H9 (cell line): ENCODE results near the gene SALL3. TPM values are rescaled to one million over a fixed set of nuclear protein-coding genes. Genes with fewer than 3 reads are reported as not detected.

ENCODE experiments used
- DNase-seq: peaks from one replicate; pipeline ENCODE4 v3.0.0-alpha.2; 2017
- H2AFZ ChIP-seq: one replicate; pipeline ENCODE4 v1.6.1; 2013; ENCODE audit warnings: mild to moderate bottlenecking, low read length, control low read depth, moderate library complexity
- H2AK5ac ChIP-seq: 2 replicates; pipeline ENCODE4 v1.6.1; 2013; ENCODE audit warnings: low read length, control low read depth, mixed read lengths; ENCODE audit not compliant: insufficient read length
- H2BK120ac ChIP-seq: one replicate; pipeline ENCODE4 v1.6.1; 2013; ENCODE audit warnings: low read depth, mild to moderate bottlenecking, low read length, control low read depth, inconsistent platforms; ENCODE audit not compliant: poor library complexity, severe bottlenecking
- H2BK12ac ChIP-seq: 2 replicates; pipeline ENCODE4 v1.6.1; 2013; ENCODE audit warnings: low read length, control low read depth, mixed read lengths, low read depth; ENCODE audit not compliant: insufficient read length
- H2BK15ac ChIP-seq: 2 replicates; pipeline ENCODE4 v1.6.1; 2013; ENCODE audit warnings: low read depth, low read length, control low read depth
- H2BK20ac ChIP-seq: one replicate; pipeline ENCODE4 v1.6.1; 2013; ENCODE audit warnings: low read depth, mild to moderate bottlenecking, low read length, control low read depth, inconsistent platforms; ENCODE audit not compliant: poor library complexity, severe bottlenecking
- H2BK5ac ChIP-seq: 2 replicates; pipeline ENCODE4 v1.6.1; 2013; ENCODE audit warnings: low read length, control low read depth, mixed read lengths; ENCODE audit not compliant: insufficient read length
- H3K14ac ChIP-seq: 2 replicates; pipeline ENCODE4 v1.6.1; 2013; ENCODE audit warnings: low read length, control low read depth; ENCODE audit not compliant: insufficient read depth
- H3K18ac ChIP-seq: 2 replicates; pipeline ENCODE4 v1.6.1; 2013; ENCODE audit warnings: low read depth, mild to moderate bottlenecking, mixed read lengths, low read length, control low read depth; ENCODE audit not compliant: insufficient read length
- H3K23ac ChIP-seq: 2 replicates; pipeline ENCODE4 v1.6.1; 2013; ENCODE audit warnings: low read length, control low read depth, mixed read lengths, low read depth; ENCODE audit not compliant: insufficient read length
- H3K23me2 ChIP-seq: 2 replicates; pipeline ENCODE4 v1.6.1; 2013; ENCODE audit warnings: low read depth, mild to moderate bottlenecking, mixed read lengths, low read length, control low read depth; ENCODE audit not compliant: insufficient read length, poor library complexity, severe bottlenecking
- H3K27ac ChIP-seq: 2 replicates; pipeline ENCODE4 v1.5.1; 2013; ENCODE audit warnings: low read length, control low read depth, mixed read lengths, low read depth; ENCODE audit not compliant: insufficient read length
- H3K27me3 ChIP-seq: 2 replicates; pipeline ENCODE4 v1.6.1; 2013; ENCODE audit warnings: low read length, control low read depth, inconsistent platforms; ENCODE audit not compliant: insufficient read depth
- H3K4ac ChIP-seq: 2 replicates; pipeline ENCODE4 v1.6.1; 2013; ENCODE audit warnings: low read depth, mild to moderate bottlenecking, control low read depth, inconsistent platforms, low read length, moderate library complexity
- H3K4me1 ChIP-seq: 2 replicates; pipeline ENCODE4 v1.6.1; 2013; ENCODE audit warnings: low read length, control low read depth, inconsistent platforms; ENCODE audit not compliant: insufficient read depth
- H3K4me2 ChIP-seq: 2 replicates; pipeline ENCODE4 v1.6.1; 2013; ENCODE audit warnings: low read length, control low read depth, mixed read lengths; ENCODE audit not compliant: insufficient read length, insufficient read depth
- H3K56ac ChIP-seq: 2 replicates; pipeline ENCODE4 v1.6.1; 2013; ENCODE audit warnings: low read depth, mild to moderate bottlenecking, mixed read lengths, low read length, control low read depth; ENCODE audit not compliant: insufficient read length
- H3K79me1 ChIP-seq: 2 replicates; pipeline ENCODE4 v1.6.1; 2013; ENCODE audit warnings: low read depth, mild to moderate bottlenecking, moderate library complexity, low read length, control low read depth, inconsistent platforms; ENCODE audit not compliant: insufficient read depth, poor library complexity, severe bottlenecking
- H3K79me2 ChIP-seq: 2 replicates; pipeline ENCODE4 v1.6.1; 2013; ENCODE audit warnings: low read length, control low read depth, inconsistent platforms; ENCODE audit not compliant: insufficient read depth
- H3K9ac ChIP-seq: 2 replicates; pipeline ENCODE4 v1.6.1; 2013; ENCODE audit warnings: low read length, control low read depth, mixed read lengths; ENCODE audit not compliant: insufficient read length; ENCODE audit errors: extremely low read depth
- H3K9me3 ChIP-seq: one replicate; pipeline ENCODE4 v1.6.1; 2013; ENCODE audit warnings: low read depth, low read length, inconsistent platforms; ENCODE audit not compliant: control insufficient read depth
- H3T11ph ChIP-seq: one replicate; pipeline ENCODE4 v1.6.1; 2013; ENCODE audit warnings: mild to moderate bottlenecking, low read length, control low read depth, inconsistent platforms
- H4K20me1 ChIP-seq: one replicate; pipeline ENCODE4 v1.6.1; 2013; ENCODE audit not compliant: control insufficient read depth, insufficient read length, insufficient read depth
- H4K5ac ChIP-seq: 2 replicates; pipeline ENCODE4 v1.6.1; 2013; ENCODE audit warnings: low read depth, mild to moderate bottlenecking, mixed read lengths, low read length, control low read depth; ENCODE audit not compliant: insufficient read length
- H4K8ac ChIP-seq: replicated peaks from 2 replicates; pipeline ENCODE4 v1.6.1; 2013; ENCODE audit warnings: low read length, control low read depth, mixed read lengths, low read depth; ENCODE audit not compliant: insufficient read length
- H4K91ac ChIP-seq: 2 replicates; pipeline ENCODE4 v1.6.1; 2013; ENCODE audit warnings: low read depth, mild to moderate bottlenecking, moderate library complexity, mixed read lengths, low read length, control low read depth; ENCODE audit not compliant: insufficient read length
- H3K27ac Mint-ChIP-seq, 3 experiments: 2 replicates in 2 of 3; 3 replicates in 1 of 3; pipeline ENCODE4 v1.8.0; 2020 to 2021; ENCODE audit warnings: mixed read lengths in 3 of 3, mild to moderate bottlenecking in 1 of 3, moderate library complexity in 1 of 3
- H3K27me3 Mint-ChIP-seq: 2 replicates; pipeline ENCODE4 v1.8.0; 2021; ENCODE audit warnings: low read depth, mild to moderate bottlenecking, moderate library complexity, mixed read lengths
- H3K36me3 Mint-ChIP-seq, 3 experiments: 2 replicates in 2 of 3; 3 replicates in 1 of 3; pipeline ENCODE4 v1.8.0; 2020 to 2021; ENCODE audit warnings: low read depth in 3 of 3, mixed read lengths in 3 of 3; ENCODE audit not compliant: insufficient read depth in 1 of 3
- H3K4me1 Mint-ChIP-seq, 2 experiments: 2 replicates each; pipeline ENCODE4 v1.8.0; 2020; ENCODE audit warnings: mixed read lengths in 2 of 2
- H3K4me3 Mint-ChIP-seq, 2 experiments: 2 replicates in 1 of 2; 3 replicates in 1 of 2; pipeline ENCODE4 v1.8.0; 2020 to 2021; ENCODE audit warnings: mild to moderate bottlenecking in 2 of 2, mixed read lengths in 2 of 2, moderate library complexity in 1 of 2
- H3K9me3 Mint-ChIP-seq, 2 experiments: 2 replicates in 1 of 2; 3 replicates in 1 of 2; pipeline ENCODE4 v1.8.0; 2020; ENCODE audit warnings: mild to moderate bottlenecking in 2 of 2, mixed read lengths in 2 of 2, moderate library complexity in 1 of 2
- CTCF ChIP-seq: fragments of 200-600 bp; sonication (generic); conservative IDR thresholded peaks from 3 replicates; pipeline ENCODE4 v1.8.0; 2021; ENCODE audit warnings: antibody characterized with exemption, mild to moderate bottlenecking
- WGBS: extraction: QIAGEN DNeasy Blood & Tissue Kit; methylation state at CpG from one replicate; pipeline ENCODE4 v1.1.7; 2013; ENCODE audit warnings: missing lambda C conversion rate, low lambda C conversion rate, mixed read lengths; ENCODE audit not compliant: insufficient read length; ENCODE audit errors: extremely low coverage; 5-methylcytosine and 5-hydroxymethylcytosine counted together
- total RNA-seq: library from RNA; stranded (reverse); gene quantifications from 2 replicates; pipeline ENCODE4 v1.2.1, GENCODE V29; 2021

SALL3 gene
- total RNA-seq, 1 experiment from 2014 or later, result 52.4 TPM

GRCh38 chr18:78981394-78981831, 1.8 kb downstream of the SALL3 start:
- no peaks in the 10 kb centered on the region for H3K79me1 ChIP-seq
- Mint-ChIP-seq H3K36me3 (peaks cover 0 to 4% (median 3%) of the 10 kb centered on the region in 3 experiments; a peak in 3 of 7 replicates), H3K27me3 (peaks cover 41% of the 10 kb centered on the region), H3K27ac (peak overlapping the region; percentile 72 to 96 (median 94)), H3K4me1 (peaks cover 59 to 68% of the 10 kb centered on the region in 2 experiments), H3K4me3 (peak overlapping the region; percentile 77 to 92), H3K9me3 (no peaks in the 10 kb centered on the region; a peak in 1 of 5 replicates)
- H2AFZ ChIP-seq, result no peak overlapping the region
- H3K56ac ChIP-seq, result no peak overlapping the region
- H2BK5ac ChIP-seq, result no peak overlapping the region
- H2BK120ac ChIP-seq, result no peak overlapping the region
- peak overlapping the region; percentile 40 for H3K18ac ChIP-seq
- no CpG with 5 or more reads among the region's 13 CpGs for WGBS
- H3T11ph ChIP-seq, result no peak overlapping the region
- peaks cover 41% of the 10 kb centered on the region for H3K23me2 ChIP-seq
- DNase-seq, result no peak
- no peak overlapping the region for H4K91ac ChIP-seq
- no peak overlapping the region for H3K4ac ChIP-seq
- no peak overlapping the region for H2BK12ac ChIP-seq
- no peak overlapping the region for H2BK20ac ChIP-seq
- no peak overlapping the region for H3K14ac ChIP-seq
- H3K4me2 ChIP-seq, result peak overlapping the region; percentile 94
- peaks cover 7% of the 10 kb centered on the region for H3K4me1 ChIP-seq
- no peaks in the 10 kb centered on the region for H4K20me1 ChIP-seq
- H3K79me2 ChIP-seq, result peaks cover 3% of the 10 kb centered on the region; the same call in 1 of the 2 replicates
- peak overlapping the region; percentile 62 for H3K9ac ChIP-seq
- H3K27me3 ChIP-seq, result peaks cover 14% of the 10 kb centered on the region
- no peak for TF ChIP-seq CTCF
- H2BK15ac ChIP-seq, result no peak overlapping the region
- no peak overlapping the region for H2AK5ac ChIP-seq
- H4K8ac ChIP-seq, result no peak overlapping the region
- no peak overlapping the region for H3K27ac ChIP-seq
- H3K9me3 ChIP-seq, result no peaks in the 10 kb centered on the region
- H3K23ac ChIP-seq, result no peak overlapping the region
- no peak overlapping the region for H4K5ac ChIP-seq
